D721Med (cell line): ENCODE measurements around the gene DGCR8.

Experiments used
- DNase-seq: peaks from one replicate; pipeline ENCODE4 v3.0.0; 2011; ENCODE audit warnings: low spot score; ENCODE audit not compliant: insufficient read length
- FAIRE-seq: peaks from 2 replicates; lab custom pipeline; 2011; peaks lifted over from hg19 to GRCh38; lab: Jason Lieb, UNC
- TF ChIP-seq, protein P1 (sequence below): IDR thresholded peaks from 2 replicates; pipeline ENCODE4 v1.5.1; 2012; ENCODE audit warnings: mild to moderate bottlenecking, control low read depth; ENCODE audit not compliant: insufficient read depth; ENCODE audit errors: missing control alignments

DGCR8 gene

DNA sequence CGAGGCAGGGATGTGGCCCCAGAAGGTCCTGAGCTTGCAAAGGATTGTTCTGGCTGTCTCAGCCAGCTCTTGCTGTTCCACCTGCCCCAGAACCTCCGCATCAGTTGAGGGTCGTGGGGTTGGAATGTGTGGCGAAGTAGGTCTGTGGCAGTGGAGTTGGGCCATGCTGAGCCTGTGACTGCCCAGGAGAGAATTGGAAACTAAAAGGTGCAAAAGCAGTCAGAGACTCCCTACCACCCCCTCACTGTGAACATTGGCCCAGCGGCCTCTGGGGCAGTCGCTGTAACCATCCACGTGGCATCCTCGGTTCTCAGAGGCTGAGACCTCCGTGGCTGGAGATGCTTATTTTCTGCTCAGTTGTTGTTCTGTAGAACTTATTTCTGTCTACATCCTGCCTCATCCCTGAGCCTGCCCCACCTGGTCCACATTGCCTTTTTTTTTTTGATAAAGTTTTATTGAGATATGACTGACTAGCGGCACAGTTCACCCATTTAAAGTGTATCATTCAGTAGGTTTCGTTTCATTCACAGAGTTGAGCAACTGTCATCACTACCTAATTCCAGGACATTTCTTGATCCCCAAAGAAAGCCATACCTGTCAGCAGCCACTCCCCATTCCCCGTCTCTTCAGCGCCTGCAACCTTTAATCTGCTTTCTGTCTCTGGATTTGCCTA lies 22.3 kb upstream of the DGCR8 start:
- TF ChIP-seq, protein P1, sequence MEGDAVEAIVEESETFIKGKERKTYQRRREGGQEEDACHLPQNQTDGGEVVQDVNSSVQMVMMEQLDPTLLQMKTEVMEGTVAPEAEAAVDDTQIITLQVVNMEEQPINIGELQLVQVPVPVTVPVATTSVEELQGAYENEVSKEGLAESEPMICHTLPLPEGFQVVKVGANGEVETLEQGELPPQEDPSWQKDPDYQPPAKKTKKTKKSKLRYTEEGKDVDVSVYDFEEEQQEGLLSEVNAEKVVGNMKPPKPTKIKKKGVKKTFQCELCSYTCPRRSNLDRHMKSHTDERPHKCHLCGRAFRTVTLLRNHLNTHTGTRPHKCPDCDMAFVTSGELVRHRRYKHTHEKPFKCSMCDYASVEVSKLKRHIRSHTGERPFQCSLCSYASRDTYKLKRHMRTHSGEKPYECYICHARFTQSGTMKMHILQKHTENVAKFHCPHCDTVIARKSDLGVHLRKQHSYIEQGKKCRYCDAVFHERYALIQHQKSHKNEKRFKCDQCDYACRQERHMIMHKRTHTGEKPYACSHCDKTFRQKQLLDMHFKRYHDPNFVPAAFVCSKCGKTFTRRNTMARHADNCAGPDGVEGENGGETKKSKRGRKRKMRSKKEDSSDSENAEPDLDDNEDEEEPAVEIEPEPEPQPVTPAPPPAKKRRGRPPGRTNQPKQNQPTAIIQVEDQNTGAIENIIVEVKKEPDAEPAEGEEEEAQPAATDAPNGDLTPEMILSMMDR, result no peak
- DNase-seq (no peak), FAIRE-seq (no peak)

DNA sequence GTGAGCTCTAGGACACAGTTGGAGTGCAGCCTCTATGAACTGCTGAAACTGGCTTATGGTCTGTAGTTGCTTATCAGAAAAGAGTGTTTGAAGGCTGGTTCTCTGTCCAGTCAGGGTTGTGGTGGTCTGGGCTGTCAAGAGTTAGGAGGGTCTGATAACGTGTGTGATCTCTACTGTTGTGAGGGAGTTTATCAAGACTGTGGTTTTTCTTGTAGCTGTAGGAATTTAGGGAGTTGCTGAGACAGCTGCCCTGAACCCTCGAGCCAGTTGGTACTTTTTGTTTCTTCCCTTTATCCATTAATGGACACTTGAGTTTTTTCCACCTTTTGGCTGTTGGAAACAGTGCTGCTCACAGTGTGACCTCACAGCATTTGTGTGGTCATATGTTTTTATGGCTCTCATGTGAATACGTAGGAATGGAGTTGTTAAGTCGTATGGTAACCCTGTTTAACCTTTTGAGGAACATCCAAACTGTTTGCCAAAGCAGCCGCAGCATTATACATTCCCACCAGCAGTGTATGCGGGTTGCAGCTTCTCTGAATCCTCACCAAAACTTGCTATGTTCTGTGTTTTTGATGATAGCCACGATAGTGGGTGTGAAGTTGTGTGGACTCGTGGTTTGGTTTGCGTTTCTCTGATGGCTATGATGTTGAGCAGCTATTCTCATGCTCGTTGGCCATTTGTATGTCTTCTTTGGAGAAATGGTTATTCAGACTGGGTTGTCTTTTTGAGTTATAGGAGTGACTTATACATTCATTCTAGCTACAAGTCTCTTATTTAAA lies 20.9 kb upstream of the DGCR8 start:
- DNase-seq, result no peak
- TF ChIP-seq, protein P1, result no peak
- no peak for FAIRE-seq

DNA sequence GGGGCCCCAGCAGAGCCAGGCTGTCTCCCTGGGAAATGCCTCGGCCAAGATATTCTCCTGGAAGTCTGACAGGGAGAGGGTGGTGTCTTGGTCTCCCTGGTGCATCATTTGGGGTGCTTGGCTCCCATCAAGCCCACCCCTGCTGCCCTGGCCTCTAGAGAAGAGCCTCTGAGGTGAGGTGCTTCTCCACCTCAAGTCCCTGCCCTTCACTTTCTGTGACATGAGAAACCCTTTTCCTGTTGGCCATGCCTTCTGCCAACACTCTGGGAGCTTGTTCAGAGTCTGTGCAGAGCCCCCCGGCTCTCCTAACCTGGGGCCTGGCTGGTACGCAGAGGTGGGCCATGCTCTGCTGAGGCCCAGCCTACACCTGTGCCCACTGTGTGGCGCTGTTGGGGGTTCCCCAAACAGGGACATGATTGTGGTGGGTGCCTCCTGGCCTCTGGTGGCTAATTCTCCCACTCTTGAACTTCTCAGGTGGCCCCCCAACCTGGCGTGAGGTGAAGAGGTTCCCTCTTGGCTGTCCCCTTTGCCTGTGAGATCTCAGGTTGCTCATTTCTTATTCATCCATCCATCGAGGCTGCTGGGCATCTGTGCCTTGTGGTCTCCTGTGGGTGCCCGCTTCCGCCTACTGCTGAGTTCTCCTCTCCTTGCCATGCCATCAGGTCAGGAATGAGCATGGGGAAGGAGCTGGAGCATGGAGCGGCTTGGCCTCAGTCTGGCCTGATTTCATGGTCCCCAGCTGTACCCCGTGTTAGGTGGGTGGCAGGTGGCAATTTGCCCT lies 19.2 kb upstream of the DGCR8 start:
- DNase-seq, result no peak
- TF ChIP-seq, protein P1, result peak; percentile 13
- no peak for FAIRE-seq

DNA sequence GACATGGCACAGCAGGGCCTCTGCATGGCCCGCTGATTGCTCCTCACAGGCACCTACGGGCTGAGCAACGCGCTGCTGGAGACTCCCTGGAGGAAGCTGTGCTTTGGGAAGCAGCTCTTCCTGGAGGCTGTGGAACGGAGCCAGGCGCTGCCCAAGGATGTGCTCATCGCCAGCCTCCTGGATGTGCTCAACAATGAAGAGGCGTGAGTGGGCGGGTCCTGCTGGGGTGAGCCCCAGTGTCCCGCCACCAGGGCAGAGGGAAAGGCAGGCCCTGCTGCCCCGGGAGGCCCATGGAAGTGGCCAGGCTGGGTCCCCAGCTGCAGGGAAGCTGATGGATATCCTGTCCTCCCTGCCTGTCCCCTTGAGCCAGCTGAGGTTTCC lies 18.6 kb upstream of the DGCR8 start:
- TF ChIP-seq, protein P1, result no peak
- no peak for FAIRE-seq
- DNase-seq, result no peak

DNA sequence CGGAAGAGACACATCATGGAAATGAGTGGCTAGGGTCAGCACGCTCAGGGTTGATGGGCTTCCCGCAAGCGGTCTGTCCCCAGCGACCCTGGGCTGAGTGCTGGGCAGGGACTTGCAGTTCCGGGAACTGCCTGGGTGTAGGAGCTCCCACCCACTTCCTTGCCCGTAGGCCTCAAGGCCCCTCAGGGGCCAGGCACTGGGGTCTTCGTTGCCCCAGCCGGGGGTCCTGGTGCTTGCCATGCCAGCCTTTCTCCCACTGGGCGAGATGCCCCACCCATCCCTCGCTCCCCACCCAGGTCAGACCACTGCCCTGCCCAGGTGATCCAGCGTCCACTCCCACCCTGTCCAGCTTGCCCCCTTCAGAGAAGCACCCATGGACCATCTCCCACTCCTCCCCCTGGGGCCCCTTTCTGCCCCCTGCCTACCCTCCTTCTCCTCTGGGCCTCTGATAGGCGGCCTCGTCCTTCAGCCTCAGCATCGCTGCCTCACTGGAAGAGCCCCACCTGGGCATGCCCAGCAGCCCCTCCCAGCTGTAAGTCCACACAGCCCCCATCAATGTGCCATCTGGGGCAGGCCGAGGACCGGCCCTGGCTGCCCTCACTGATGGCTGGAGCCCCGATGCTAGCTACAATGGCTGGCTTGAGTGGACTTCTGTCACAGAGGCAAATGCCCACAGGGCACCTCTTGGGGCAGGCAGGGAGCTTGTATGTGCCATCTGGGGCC lies 17.8 kb upstream of the DGCR8 start:
- TF ChIP-seq, protein P1, result no peak
- FAIRE-seq (no peak), DNase-seq (no peak)

DNA sequence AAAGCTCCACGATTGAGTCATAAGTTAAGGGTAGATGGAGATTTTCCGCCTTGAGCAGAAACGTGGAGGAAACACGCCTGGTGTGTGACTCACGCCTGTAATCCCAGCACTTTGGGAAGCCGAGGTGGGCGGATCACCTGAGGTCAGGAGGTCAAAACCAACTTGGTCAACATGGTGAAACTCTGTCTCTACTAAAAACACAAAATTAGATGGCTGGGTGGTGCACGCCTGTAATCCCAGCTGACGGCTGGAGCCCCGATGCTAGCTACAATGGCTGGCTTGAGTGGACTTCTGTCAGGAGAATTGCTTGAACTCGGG lies 17.3 kb upstream of the DGCR8 start:
- TF ChIP-seq, protein P1, result no peak
- no peak for FAIRE-seq
- DNase-seq, result no peak
